Neutrophil (primary cell): ENCODE data around the gene FGGY.

ENCODE experiments used
- H3K27ac ChIP-seq: fragments of 200-600 bp; sonication (generic); 2 replicates; pipeline ENCODE4 v1.5.1; 2016; ENCODE audit warnings: mild to moderate bottlenecking, moderate library complexity
- H3K27me3 ChIP-seq: fragments of 200-600 bp; sonication (generic); 2 replicates; pipeline ENCODE4 v1.6.0; 2016; ENCODE audit warnings: mild to moderate bottlenecking
- H3K36me3 ChIP-seq: fragments of 200-600 bp; sonication (generic); 2 replicates; pipeline ENCODE4 v1.5.1; 2017
- H3K4me1 ChIP-seq, 2 experiments: fragments of 200-600 bp in 1 of 2; sonication (generic) in 1 of 2; 1 replicate in 1 of 2; 2 replicates in 1 of 2; pipeline versions ENCODE4 v1.5.1 to v1.6.1; 2013 to 2016; ENCODE audit warnings: low read depth in 1 of 2, low read length in 1 of 2, mild to moderate bottlenecking in 1 of 2, moderate library complexity in 1 of 2; ENCODE audit not compliant: control insufficient read depth in 1 of 2, insufficient read depth in 1 of 2
- H3K4me3 ChIP-seq, 2 experiments: fragments of 200-600 bp in 1 of 2; sonication (generic) in 1 of 2; 1 replicate in 1 of 2; 2 replicates in 1 of 2; pipeline ENCODE4 v1.5.1; 2013 to 2016; ENCODE audit warnings: low read depth in 1 of 2, low read length in 1 of 2, mild to moderate bottlenecking in 1 of 2, moderate library complexity in 1 of 2
- H3K9me3 ChIP-seq: fragments of 200-600 bp; sonication (generic); 2 replicates; pipeline ENCODE4 v1.5.1; 2016
- CTCF ChIP-seq: fragments of 200-600 bp; sonication (generic); IDR thresholded peaks from 2 replicates; pipeline ENCODE4 v1.5.1; 2016; ENCODE audit warnings: antibody characterized with exemption

Gene FGGY

GRCh38 chr1:59737638-59738037 lies 440.7 kb downstream of the FGGY start:
- no peaks in the 10 kb centered on the region for H3K9me3 ChIP-seq
- no peaks in the 10 kb centered on the region for H3K36me3 ChIP-seq
- no peaks in the 10 kb centered on the region for H3K27me3 ChIP-seq
- no peak overlapping the region for H3K4me3 ChIP-seq
- no peak overlapping the region for H3K27ac ChIP-seq
- H3K4me1 ChIP-seq: no peaks in the 10 kb centered on the region
- TF ChIP-seq CTCF: no peak

- H3K4me1 ChIP-seq: peaks cover 1 to 4% of the 10 kb centered on the region in 2 experiments
- H3K9me3 ChIP-seq: no peaks in the 10 kb centered on the region
- no peak overlapping the region for H3K4me3 ChIP-seq
- H3K36me3 ChIP-seq: no peaks in the 10 kb centered on the region
- no peak for TF ChIP-seq CTCF
- no peak overlapping the region for H3K27ac ChIP-seq
- no peaks in the 10 kb centered on the region for H3K27me3 ChIP-seq
Measured at GRCh38 chr1:59738152-59738551, 441.3 kb downstream of the FGGY start.

GRCh38 chr1:59738591-59739015 lies 441.7 kb downstream of the FGGY start:
- Histone ChIP-seq H3K4me1 (peaks cover 6 to 8% of the 10 kb centered on the region in 2 experiments), H3K9me3 (no peaks in the 10 kb centered on the region), H3K27me3 (no peaks in the 10 kb centered on the region), H3K27ac (no peak overlapping the region), H3K36me3 (no peaks in the 10 kb centered on the region), H3K4me3 (no peak overlapping the region)
- TF ChIP-seq CTCF: no peak

- Histone ChIP-seq H3K4me1 (peaks cover 8 to 13% of the 10 kb centered on the region in 2 experiments), H3K36me3 (no peaks in the 10 kb centered on the region), H3K4me3 (no peak overlapping the region), H3K27me3 (no peaks in the 10 kb centered on the region), H3K27ac (no peak overlapping the region), H3K9me3 (no peaks in the 10 kb centered on the region)
- no peak for TF ChIP-seq CTCF
Measured at GRCh38 chr1:59739111-59739510, 442.2 kb downstream of the FGGY start.

- no peak overlapping the region for H3K4me3 ChIP-seq
- peaks cover 8 to 13% of the 10 kb centered on the region in 2 experiments for H3K4me1 ChIP-seq
- H3K36me3 ChIP-seq: no peaks in the 10 kb centered on the region
- H3K9me3 ChIP-seq: no peaks in the 10 kb centered on the region
- H3K27me3 ChIP-seq: no peaks in the 10 kb centered on the region
- H3K27ac ChIP-seq: no peak overlapping the region
- TF ChIP-seq CTCF: no peak
Measured at GRCh38 chr1:59742526-59742925, 445.6 kb downstream of the FGGY start.
